ENCODE results near the gene PARP9. TPM values are rescaled to one million over a fixed set of nuclear protein-coding genes. Genes with fewer than 3 reads are reported as not detected.

PARP9 gene
- total and polyA plus RNA-seq, 2 of the 8 experiments (the other 6 are each of a cell fraction or from before 2014, with no cell fraction given) = 3.7 to 4.5 TPM

Small RNAs within 50 kb of the gene (small RNA-seq; reads per million reads assigned to genes)
- gene AC096861.1 (ENCODE audit: insufficient read depth) = not detected

Other genes starting within 250 kb of the PARP9 start
- not detected in 2 replicates for gene CSTA, start 239.1 kb downstream of the PARP9 start, total RNA-seq (2021; fragmentation: NEBNext Ultra II Directional; extraction: Animal tissue kit (Norgen Biotek cat#: 25700))
- gene CSTA, start 239.1 kb downstream of the PARP9 start, polyA plus RNA-seq (2011; rRNA removed) = not detected in 2 replicates
- 69.6 and 90.1 TPM in 2 replicates for gene MIX23, start 181.1 kb downstream of the PARP9 start, total RNA-seq (2021; fragmentation: NEBNext Ultra II Directional; extraction: Animal tissue kit (Norgen Biotek cat#: 25700))
- gene MIX23, start 181.1 kb downstream of the PARP9 start, polyA plus RNA-seq (2011; rRNA removed) = 10.9 and 22.1 TPM in 2 replicates
- gene FAM162A, start 180.1 kb downstream of the PARP9 start, total RNA-seq (2021; fragmentation: NEBNext Ultra II Directional; extraction: Animal tissue kit (Norgen Biotek cat#: 25700)) = 54.1 and 59.7 TPM in 2 replicates
- 21.0 and 38.2 TPM in 2 replicates for gene FAM162A, start 180.1 kb downstream of the PARP9 start, polyA plus RNA-seq (2011; rRNA removed)
- gene WDR5B, start 148.2 kb downstream of the PARP9 start, total RNA-seq (2021; fragmentation: NEBNext Ultra II Directional; extraction: Animal tissue kit (Norgen Biotek cat#: 25700)) = 2.7 and 3.5 TPM in 2 replicates
- 1.4 and 1.9 TPM in 2 replicates for gene WDR5B, start 148.2 kb downstream of the PARP9 start, polyA plus RNA-seq (2011; rRNA removed)
- gene KPNA1, start 49.4 kb downstream of the PARP9 start, total RNA-seq (2021; fragmentation: NEBNext Ultra II Directional; extraction: Animal tissue kit (Norgen Biotek cat#: 25700)) = 59.0 and 63.0 TPM in 2 replicates
- gene KPNA1, start 49.4 kb downstream of the PARP9 start, polyA plus RNA-seq (2011; rRNA removed) = 12.2 and 14.8 TPM in 2 replicates
- gene DTX3L, start within 50 bp of the PARP9 start, total RNA-seq (2021; fragmentation: NEBNext Ultra II Directional; extraction: Animal tissue kit (Norgen Biotek cat#: 25700)) = 8.4 and 11.3 TPM in 2 replicates
- 1.7 and 1.9 TPM in 2 replicates for gene DTX3L, start within 50 bp of the PARP9 start, polyA plus RNA-seq (2011; rRNA removed)
- gene PARP15, start 13.3 kb upstream of the PARP9 start, total RNA-seq (2021; fragmentation: NEBNext Ultra II Directional; extraction: Animal tissue kit (Norgen Biotek cat#: 25700)) = 0.21 and 0.37 TPM in 2 replicates
- gene PARP15, start 13.3 kb upstream of the PARP9 start, polyA plus RNA-seq (2011; rRNA removed) = 0.33 and 0.45 TPM in 2 replicates
- gene PARP14, start 116.5 kb upstream of the PARP9 start, total RNA-seq (2021; fragmentation: NEBNext Ultra II Directional; extraction: Animal tissue kit (Norgen Biotek cat#: 25700)) = 15.9 and 17.6 TPM in 2 replicates
- 8.2 and 12.6 TPM in 2 replicates for gene PARP14, start 116.5 kb upstream of the PARP9 start, polyA plus RNA-seq (2011; rRNA removed)
- 8.3 and 8.7 TPM in 2 replicates for gene HSPBAP1, start 229.5 kb upstream of the PARP9 start, total RNA-seq (2021; fragmentation: NEBNext Ultra II Directional; extraction: Animal tissue kit (Norgen Biotek cat#: 25700))
- 3.8 and 7.5 TPM in 2 replicates for gene HSPBAP1, start 229.5 kb upstream of the PARP9 start, polyA plus RNA-seq (2011; rRNA removed)
- 10.2 and 10.5 TPM in 2 replicates for gene SLC49A4, start 230.8 kb upstream of the PARP9 start, total RNA-seq (2021; fragmentation: NEBNext Ultra II Directional; extraction: Animal tissue kit (Norgen Biotek cat#: 25700))
- gene SLC49A4, start 230.8 kb upstream of the PARP9 start, polyA plus RNA-seq (2011; rRNA removed) = 5.5 and 9.5 TPM in 2 replicates